ENCODE data around the gene DHRS3. TPM values are rescaled to one million over a fixed set of nuclear protein-coding genes. Genes with fewer than 3 reads are reported as not detected.

DHRS3 gene
- total RNA-seq, 2 experiments from 2014 or later: 45.5 to 45.7 TPM

- Mint-ChIP-seq H3K4me3 (no peak overlapping the region), H3K9me3 (peaks cover 6% of the 10 kb centered on the region), H3K4me1 (ENCODE audit: low read depth) (peaks cover 1% of the 10 kb centered on the region), H3K36me3 (ENCODE audit: low read depth) (no peaks in the 10 kb centered on the region), H3K27me3 (ENCODE audit: low read depth) (no peaks in the 10 kb centered on the region), H3K27ac (no peak overlapping the region)
- intact Hi-C loops (cut with micrococcal nuclease): no loop called here
- CTCF ChIA-PET: no interaction called here
- DNase-seq: no peak
These were observed 16.7 kb upstream of the DHRS3 start for GRCh38 chr1:12634696-12635202.

GRCh38 chr1:12634156-12634555 lies 16.1 kb upstream of the DHRS3 start:
- intact Hi-C loops (cut with micrococcal nuclease): no loop called here

GRCh38 chr1:12631571-12631970 lies 13.6 kb upstream of the DHRS3 start:
- H3K36me3 Mint-ChIP-seq (ENCODE audit: low read depth): no peaks in the 10 kb centered on the region
- CTCF ChIA-PET: interaction anchor here (1.2 to 1.3 kb wide), 3 partner anchors 25 to 307 kb away, joined by 3 to 5 read pairs (median 3); no protein-coding TSS in a partner anchor
- H3K4me3 Mint-ChIP-seq: no peak overlapping the region
- no peak overlapping the region for H3K27ac Mint-ChIP-seq
- no peak for DNase-seq
- no peaks in the 10 kb centered on the region for H3K27me3 Mint-ChIP-seq (ENCODE audit: low read depth)
- intact Hi-C loops (cut with micrococcal nuclease): no loop called here
- no peaks in the 10 kb centered on the region for H3K9me3 Mint-ChIP-seq
- H3K4me1 Mint-ChIP-seq (ENCODE audit: low read depth): peaks cover 10% of the 10 kb centered on the region

More at GRCh38 chr1:12634156-12634555, 16.1 kb upstream of the DHRS3 start:
- H3K36me3 Mint-ChIP-seq (ENCODE audit: low read depth): no peaks in the 10 kb centered on the region
- H3K27ac Mint-ChIP-seq: no peak overlapping the region
- H3K4me3 Mint-ChIP-seq: no peak overlapping the region
- no peak for DNase-seq
- H3K4me1 Mint-ChIP-seq (ENCODE audit: low read depth): peaks cover 1% of the 10 kb centered on the region
- no peaks in the 10 kb centered on the region for H3K27me3 Mint-ChIP-seq (ENCODE audit: low read depth)
- CTCF ChIA-PET: no interaction called here
- peaks cover under 1% of the 10 kb centered on the region for H3K9me3 Mint-ChIP-seq

- no peaks in the 10 kb centered on the region for H3K36me3 Mint-ChIP-seq (ENCODE audit: low read depth)
- H3K27ac Mint-ChIP-seq: no peak overlapping the region
- DNase-seq: no peak
- intact Hi-C loops (cut with micrococcal nuclease): no loop called here
- H3K9me3 Mint-ChIP-seq: no peaks in the 10 kb centered on the region
- no peak overlapping the region for H3K4me3 Mint-ChIP-seq
- H3K27me3 Mint-ChIP-seq (ENCODE audit: low read depth): no peaks in the 10 kb centered on the region
- peaks cover 10% of the 10 kb centered on the region for H3K4me1 Mint-ChIP-seq (ENCODE audit: low read depth)
- CTCF ChIA-PET: interaction anchor here (1.2 to 1.6 kb wide), 4 partner anchors 11 to 306 kb away, joined by 3 to 5 read pairs (median 4); no protein-coding TSS in a partner anchor
These were observed 13.0 kb upstream of the DHRS3 start for GRCh38 chr1:12630946-12631530.

- H3K27me3 Mint-ChIP-seq (ENCODE audit: low read depth): no peaks in the 10 kb centered on the region
- CTCF ChIA-PET: interaction anchor here (1.1 to 1.6 kb wide), 5 partner anchors 9 to 505 kb away, joined by 3 to 4 read pairs (median 3); no protein-coding TSS in a partner anchor
- intact Hi-C loops (cut with micrococcal nuclease): no loop called here
- no peaks in the 10 kb centered on the region for H3K9me3 Mint-ChIP-seq
- H3K4me3 Mint-ChIP-seq: no peak overlapping the region
- no peak for DNase-seq
- no peak overlapping the region for H3K27ac Mint-ChIP-seq
- peaks cover 10% of the 10 kb centered on the region for H3K4me1 Mint-ChIP-seq (ENCODE audit: low read depth)
- H3K36me3 Mint-ChIP-seq (ENCODE audit: low read depth): no peaks in the 10 kb centered on the region
These were observed 12.2 kb upstream of the DHRS3 start for GRCh38 chr1:12629985-12630760.

GRCh38 chr1:12629511-12629956 lies 11.5 kb upstream of the DHRS3 start:
- CTCF ChIA-PET: interaction anchor here (0.7 to 1.6 kb wide), 5 partner anchors 9 to 505 kb away, joined by 3 to 4 read pairs (median 3); no protein-coding TSS in a partner anchor
- H3K36me3 Mint-ChIP-seq (ENCODE audit: low read depth): no peaks in the 10 kb centered on the region
- H3K4me1 Mint-ChIP-seq (ENCODE audit: low read depth): peaks cover 10% of the 10 kb centered on the region
- H3K27ac Mint-ChIP-seq: no peak overlapping the region
- intact Hi-C loops (cut with micrococcal nuclease): no loop called here
- no peaks in the 10 kb centered on the region for H3K9me3 Mint-ChIP-seq
- H3K27me3 Mint-ChIP-seq (ENCODE audit: low read depth): no peaks in the 10 kb centered on the region
- no peak overlapping the region for H3K4me3 Mint-ChIP-seq
- DNase-seq: no peak

GRCh38 chr1:12627296-12627695 lies 9.3 kb upstream of the DHRS3 start:
- H3K9me3 Mint-ChIP-seq: no peaks in the 10 kb centered on the region
- no peaks in the 10 kb centered on the region for H3K27me3 Mint-ChIP-seq (ENCODE audit: low read depth)
- H3K4me1 Mint-ChIP-seq (ENCODE audit: low read depth): peaks cover 10% of the 10 kb centered on the region
- H3K36me3 Mint-ChIP-seq (ENCODE audit: low read depth): no peaks in the 10 kb centered on the region
- CTCF ChIA-PET: interaction anchor here (0.6 to 0.7 kb wide), 2 partner anchors 23 to 437 kb away, joined by 3 to 4 read pairs; no protein-coding TSS in a partner anchor
- no peak overlapping the region for H3K4me3 Mint-ChIP-seq
- H3K27ac Mint-ChIP-seq: no peak overlapping the region
- intact Hi-C loops (cut with micrococcal nuclease): no loop called here
- no peak for DNase-seq

GRCh38 chr1:12626888-12627287 lies 8.9 kb upstream of the DHRS3 start:
- DNase-seq: no peak
- no peak overlapping the region for H3K27ac Mint-ChIP-seq
- H3K9me3 Mint-ChIP-seq: no peaks in the 10 kb centered on the region
- H3K36me3 Mint-ChIP-seq (ENCODE audit: low read depth): no peaks in the 10 kb centered on the region
- no peaks in the 10 kb centered on the region for H3K27me3 Mint-ChIP-seq (ENCODE audit: low read depth)
- H3K4me3 Mint-ChIP-seq: no peak overlapping the region
- CTCF ChIA-PET: no interaction called here
- peaks cover 10% of the 10 kb centered on the region for H3K4me1 Mint-ChIP-seq (ENCODE audit: low read depth)
- intact Hi-C loops (cut with micrococcal nuclease): no loop called here

- H3K27ac Mint-ChIP-seq: no peak overlapping the region
- DNase-seq: no peak
- CTCF ChIA-PET: no interaction called here
- intact Hi-C loops (cut with micrococcal nuclease): no loop called here
- H3K27me3 Mint-ChIP-seq (ENCODE audit: low read depth): no peaks in the 10 kb centered on the region
- H3K4me3 Mint-ChIP-seq: no peak overlapping the region
- no peaks in the 10 kb centered on the region for H3K9me3 Mint-ChIP-seq
- peaks cover 15% of the 10 kb centered on the region for H3K4me1 Mint-ChIP-seq (ENCODE audit: low read depth)
- H3K36me3 Mint-ChIP-seq (ENCODE audit: low read depth): no peaks in the 10 kb centered on the region
These were observed 7.3 kb upstream of the DHRS3 start for GRCh38 chr1:12625276-12625675.

- CTCF ChIA-PET: interaction anchor here (0.6 to 2.9 kb wide), 3 partner anchors 295 to 351 kb away, joined by 3 to 10 read pairs (median 8); no protein-coding TSS in a partner anchor
- no peaks in the 10 kb centered on the region for H3K27me3 Mint-ChIP-seq (ENCODE audit: low read depth)
- H3K4me3 Mint-ChIP-seq: no peak overlapping the region
- H3K27ac Mint-ChIP-seq: no peak overlapping the region
- peaks cover 28% of the 10 kb centered on the region for H3K4me1 Mint-ChIP-seq (ENCODE audit: low read depth)
- H3K9me3 Mint-ChIP-seq: no peaks in the 10 kb centered on the region
- no peaks in the 10 kb centered on the region for H3K36me3 Mint-ChIP-seq (ENCODE audit: low read depth)
- DNase-seq: no peak
- intact Hi-C loops (cut with micrococcal nuclease): no loop called here
These were observed 4.5 kb upstream of the DHRS3 start for GRCh38 chr1:12622506-12622905.

- CTCF ChIA-PET: interaction anchor here (0.6 to 2.9 kb wide), 10 partner anchors 9 to 393 kb away, joined by 3 to 10 read pairs (median 4); no protein-coding TSS in a partner anchor
- Mint-ChIP-seq H3K27me3 (ENCODE audit: low read depth) (no peaks in the 10 kb centered on the region), H3K27ac (no peak overlapping the region), H3K36me3 (ENCODE audit: low read depth) (no peaks in the 10 kb centered on the region), H3K9me3 (no peaks in the 10 kb centered on the region), H3K4me3 (no peak overlapping the region), H3K4me1 (ENCODE audit: low read depth) (peaks cover 22% of the 10 kb centered on the region)
- DNase-seq: no peak
- intact Hi-C loops (cut with micrococcal nuclease): no loop called here
These were observed 3.6 kb upstream of the DHRS3 start for GRCh38 chr1:12621346-12622335.
